Activated naive CD4-positive, alpha-beta T cell treated with anti-CD3 and anti-CD28 coated beads for 36 hours (primary cell): Measurements from ENCODE around the gene GALNT3. TPM values are rescaled to one million over a fixed set of nuclear protein-coding genes. Genes with fewer than 3 reads are reported as not detected.

Experiments used
- CTCF ChIA-PET: fragments of 350-600 bp; sonication (Branson Sonifier 250); formaldehyde crosslinking; loops from one replicate; lab custom pipeline; 2021; ENCODE audit warnings: antibody characterized with exemption; lab: Charles Lee
- DNase-seq: peaks from one replicate; pipeline ENCODE4 v3.0.0-alpha.2; 2020
- H3K27ac Mint-ChIP-seq: one replicate; pipeline ENCODE4 v1.8.0; 2021; ENCODE audit warnings: mild to moderate bottlenecking, mixed read lengths
- H3K27me3 Mint-ChIP-seq: one replicate; pipeline ENCODE4 v1.8.0; 2021; ENCODE audit warnings: low read depth, mixed read lengths
- H3K36me3 Mint-ChIP-seq: one replicate; pipeline ENCODE4 v1.8.0; 2021; ENCODE audit warnings: low read depth, mixed read lengths
- H3K4me1 Mint-ChIP-seq: one replicate; pipeline ENCODE4 v1.8.0; 2021; ENCODE audit warnings: low read depth, mixed read lengths
- H3K4me3 Mint-ChIP-seq: one replicate; pipeline ENCODE4 v1.8.0; 2021; ENCODE audit warnings: mild to moderate bottlenecking, moderate library complexity, mixed read lengths
- H3K9me3 Mint-ChIP-seq: one replicate; pipeline ENCODE4 v1.8.0; 2021; ENCODE audit warnings: mixed read lengths
- intact Hi-C: fragments of 100-400 bp; cut with micrococcal nuclease; formaldehyde crosslinking; loops from one replicate; pipeline ENCODE4 v1.15.1; 2023
- total RNA-seq, 2 experiments: library from RNA; stranded (reverse); gene quantifications; one replicate each; pipeline ENCODE4 v1.2.3, GENCODE V29; 2021

Gene GALNT3
- total RNA-seq, 2 experiments from 2014 or later, result 1.5 to 2.1 TPM

GRCh38 chr2:165793161-165793778 lies 777 bp downstream of the GALNT3 start:
- no peaks in the 10 kb centered on the region for H3K9me3 Mint-ChIP-seq
- DNase-seq, result peak; percentile 8
- peaks cover 29% of the 10 kb centered on the region for H3K27me3 Mint-ChIP-seq
- H3K4me1 Mint-ChIP-seq, result peaks cover 15% of the 10 kb centered on the region
- no peak overlapping the region for H3K27ac Mint-ChIP-seq
- H3K4me3 Mint-ChIP-seq, result peak overlapping the region; percentile 82
- CTCF ChIA-PET, result interaction anchor here (1.7 to 1.8 kb wide), 2 partner anchors 9 kb away, joined by 3 to 4 read pairs; no protein-coding TSS in a partner anchor
- H3K36me3 Mint-ChIP-seq, result no peaks in the 10 kb centered on the region
- intact Hi-C loops, result loop anchor here (5.0 to 10.0 kb wide), 3 partner anchors 351 to 798 kb away; no protein-coding TSS in a partner anchor

GRCh38 chr2:165792104-165792454 lies 2.0 kb downstream of the GALNT3 start:
- intact Hi-C loops, result loop anchor here (5.0 to 10.0 kb wide), 3 partner anchors 350 to 797 kb away; no protein-coding TSS in a partner anchor
- Mint-ChIP-seq H3K36me3 (no peaks in the 10 kb centered on the region), H3K27me3 (peaks cover 25% of the 10 kb centered on the region), H3K4me3 (no peak overlapping the region), H3K27ac (no peak overlapping the region), H3K4me1 (peaks cover 15% of the 10 kb centered on the region), H3K9me3 (no peaks in the 10 kb centered on the region)
- CTCF ChIA-PET, result interaction anchor here (1.8 kb wide), 1 partner anchor 8 kb away, joined by 3 read pairs; no protein-coding TSS in a partner anchor
- DNase-seq, result no peak

GRCh38 chr2:165791421-165792103 lies 2.5 kb downstream of the GALNT3 start:
- H3K27ac Mint-ChIP-seq, result no peak overlapping the region
- peaks cover 25% of the 10 kb centered on the region for H3K27me3 Mint-ChIP-seq
- no peaks in the 10 kb centered on the region for H3K9me3 Mint-ChIP-seq
- intact Hi-C loops, result loop anchor here (5.0 to 10.0 kb wide), 3 partner anchors 349 to 797 kb away; no protein-coding TSS in a partner anchor
- no peak for DNase-seq
- no peak overlapping the region for H3K4me3 Mint-ChIP-seq
- H3K36me3 Mint-ChIP-seq, result no peaks in the 10 kb centered on the region
- H3K4me1 Mint-ChIP-seq, result peaks cover 15% of the 10 kb centered on the region
- CTCF ChIA-PET, result interaction anchor here (0.7 to 1.8 kb wide), 2 partner anchors 7 to 84 kb away, joined by 3 read pairs; no protein-coding TSS in a partner anchor

- intact Hi-C loops, result loop anchor here (5.0 to 10.0 kb wide), 3 partner anchors 348 to 796 kb away; no protein-coding TSS in a partner anchor
- Mint-ChIP-seq H3K27ac (no peak overlapping the region), H3K27me3 (peaks cover 18% of the 10 kb centered on the region), H3K9me3 (no peaks in the 10 kb centered on the region), H3K4me3 (no peak overlapping the region), H3K4me1 (peaks cover 15% of the 10 kb centered on the region), H3K36me3 (no peaks in the 10 kb centered on the region)
- DNase-seq, result no peak
- CTCF ChIA-PET, result interaction anchor here (0.7 kb wide), 1 partner anchor 85 kb away, joined by 3 read pairs; no protein-coding TSS in a partner anchor
Observed at GRCh38 chr2:165790466-165790865, 3.6 kb downstream of the GALNT3 start.

GRCh38 chr2:165787334-165787733 lies 6.7 kb downstream of the GALNT3 start:
- Mint-ChIP-seq H3K36me3 (no peaks in the 10 kb centered on the region), H3K4me1 (no peaks in the 10 kb centered on the region), H3K27ac (no peak overlapping the region), H3K27me3 (peaks cover 7% of the 10 kb centered on the region), H3K9me3 (no peaks in the 10 kb centered on the region), H3K4me3 (no peak overlapping the region)
- intact Hi-C loops, result no loop called here
- CTCF ChIA-PET, result no interaction called here
- no peak for DNase-seq

DNA sequence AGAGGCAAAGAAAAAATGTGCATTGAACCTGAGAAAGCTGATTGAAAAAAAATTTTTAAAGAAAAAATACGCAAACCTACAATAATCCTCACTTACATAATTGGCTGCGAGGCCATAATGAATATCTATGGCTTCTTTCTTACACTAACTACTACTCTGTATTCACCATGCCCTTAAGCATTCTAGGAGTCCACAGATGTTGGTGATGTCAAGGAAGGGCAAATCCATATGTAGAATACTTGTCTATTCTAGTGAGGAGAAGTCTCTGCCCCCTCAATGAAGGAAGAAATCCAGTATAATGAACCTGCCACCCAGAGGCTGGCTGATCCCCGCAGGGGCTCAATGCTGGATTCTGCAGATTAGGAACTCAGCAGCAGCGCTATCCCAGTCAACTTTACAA lies 14.3 kb downstream of the GALNT3 start:
- Mint-ChIP-seq H3K4me3 (no peak overlapping the region), H3K4me1 (no peaks in the 10 kb centered on the region), H3K27me3 (peaks cover 4% of the 10 kb centered on the region), H3K9me3 (peaks cover 4% of the 10 kb centered on the region), H3K36me3 (peaks cover 3% of the 10 kb centered on the region), H3K27ac (no peak overlapping the region)
- intact Hi-C loops, result loop anchor here (1.0 kb wide), 1 partner anchor 378 kb away; no protein-coding TSS in a partner anchor
- CTCF ChIA-PET, result interaction anchor here (0.8 to 1.2 kb wide), 3 partner anchors 10 to 95 kb away, joined by 4 to 8 read pairs (median 4); no protein-coding TSS in a partner anchor
- no peak for DNase-seq

DNA sequence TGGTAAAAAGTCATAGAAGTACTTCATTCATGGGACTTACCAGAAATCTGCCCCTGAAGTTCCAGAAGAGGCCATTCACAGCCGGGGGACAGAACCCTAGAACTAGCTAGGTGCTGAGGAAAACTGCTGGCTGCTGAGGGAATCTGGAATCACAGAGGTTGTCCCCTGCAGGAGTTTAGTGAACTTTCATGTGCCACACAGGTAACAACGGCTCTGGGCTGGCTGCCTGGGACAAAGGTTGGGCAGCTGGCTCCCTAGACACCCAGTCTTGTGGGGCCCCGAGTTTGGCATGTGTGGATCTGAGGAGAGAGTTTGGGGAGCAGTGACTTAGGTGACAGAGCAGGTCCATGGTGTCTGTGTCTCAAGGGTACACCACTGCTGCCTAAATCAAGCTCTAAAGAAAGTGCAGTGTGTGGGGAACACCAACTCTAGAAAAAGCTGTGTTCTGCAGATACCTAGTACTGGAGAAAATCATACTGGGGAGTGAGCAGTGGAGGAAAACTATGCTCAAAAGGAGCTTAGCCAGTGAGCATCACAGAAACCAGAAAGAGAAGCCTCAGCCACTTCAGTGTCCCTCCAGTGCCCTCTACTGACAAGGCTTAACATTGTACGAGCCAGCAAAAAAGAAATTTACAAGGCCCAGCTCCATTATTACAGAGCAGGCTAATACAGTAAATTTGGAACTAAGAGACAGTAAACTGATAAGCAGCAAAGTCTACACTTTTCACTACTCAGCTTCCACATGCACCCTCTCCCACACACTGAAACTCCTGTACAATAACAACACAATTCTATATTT lies 15.2 kb downstream of the GALNT3 start:
- intact Hi-C loops, result loop anchor here (1.0 kb wide), 1 partner anchor 378 kb away; no protein-coding TSS in a partner anchor
- CTCF ChIA-PET, result interaction anchor here (0.6 to 1.2 kb wide), 4 partner anchors 9 to 96 kb away, joined by 3 to 8 read pairs (median 4); no protein-coding TSS in a partner anchor
- H3K27me3 Mint-ChIP-seq, result peaks cover 4% of the 10 kb centered on the region
- no peak overlapping the region for H3K27ac Mint-ChIP-seq
- H3K4me3 Mint-ChIP-seq, result no peak overlapping the region
- H3K36me3 Mint-ChIP-seq, result peaks cover 3% of the 10 kb centered on the region
- peaks cover 4% of the 10 kb centered on the region for H3K9me3 Mint-ChIP-seq
- DNase-seq, result peak; percentile 9
- H3K4me1 Mint-ChIP-seq, result no peaks in the 10 kb centered on the region

- Mint-ChIP-seq H3K27ac (no peak overlapping the region), H3K4me1 (no peaks in the 10 kb centered on the region), H3K9me3 (peaks cover 4% of the 10 kb centered on the region), H3K4me3 (no peak overlapping the region), H3K27me3 (peaks cover 4% of the 10 kb centered on the region), H3K36me3 (peaks cover 3% of the 10 kb centered on the region)
- intact Hi-C loops, result no loop called here
- no peak for DNase-seq
- CTCF ChIA-PET, result interaction anchor here (0.6 kb wide), 1 partner anchor 31 kb away, joined by 3 read pairs; no protein-coding TSS in a partner anchor
Observed at GRCh38 chr2:165778187-165778556, 15.9 kb downstream of the GALNT3 start.

- H3K27me3 Mint-ChIP-seq, result peaks cover 4% of the 10 kb centered on the region
- no peak overlapping the region for H3K4me3 Mint-ChIP-seq
- no peak overlapping the region for H3K27ac Mint-ChIP-seq
- no peaks in the 10 kb centered on the region for H3K4me1 Mint-ChIP-seq
- peaks cover 4% of the 10 kb centered on the region for H3K9me3 Mint-ChIP-seq
- peaks cover 3% of the 10 kb centered on the region for H3K36me3 Mint-ChIP-seq
- no peak for DNase-seq
- CTCF ChIA-PET, result no interaction called here
- intact Hi-C loops, result no loop called here
Observed at GRCh38 chr2:165777522-165778186, 16.4 kb downstream of the GALNT3 start.

DNA sequence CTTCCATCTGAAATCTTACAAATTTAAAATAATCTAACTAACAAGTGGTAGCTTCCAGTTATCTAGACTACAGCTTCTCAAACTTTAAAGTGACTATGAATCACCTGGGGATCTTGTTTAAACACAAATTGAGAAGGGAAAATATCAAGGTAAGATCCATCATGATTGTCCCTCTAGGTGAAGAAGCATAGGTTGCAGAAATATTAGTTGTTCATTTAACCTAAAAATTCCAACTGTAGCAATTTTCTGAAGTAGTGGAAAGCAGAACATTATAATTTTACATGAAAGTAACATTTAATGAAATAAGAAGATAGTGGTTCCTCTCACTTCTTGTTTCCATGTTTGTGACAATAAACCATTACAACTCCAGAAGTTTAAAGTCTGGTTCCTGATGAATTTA lies 17.3 kb downstream of the GALNT3 start:
- CTCF ChIA-PET, result no interaction called here

GRCh38 chr2:165776013-165776412 lies 18.0 kb downstream of the GALNT3 start:
- Mint-ChIP-seq H3K27me3 (peaks cover 4% of the 10 kb centered on the region), H3K4me3 (no peak overlapping the region), H3K27ac (no peak overlapping the region), H3K4me1 (no peaks in the 10 kb centered on the region), H3K36me3 (peaks cover 3% of the 10 kb centered on the region), H3K9me3 (peaks cover 4% of the 10 kb centered on the region)
- intact Hi-C loops, result no loop called here
- no peak for DNase-seq
- CTCF ChIA-PET, result interaction anchor here (1.2 kb wide), 1 partner anchor 18 kb away, joined by 3 read pairs; the partner anchor contains the start of gene GALNT3

More for the DNA sequence above, 17.3 kb downstream of the GALNT3 start:
- Mint-ChIP-seq H3K9me3 (peaks cover 4% of the 10 kb centered on the region), H3K36me3 (peaks cover 3% of the 10 kb centered on the region), H3K4me3 (no peak overlapping the region), H3K27me3 (peaks cover 4% of the 10 kb centered on the region), H3K27ac (no peak overlapping the region), H3K4me1 (no peaks in the 10 kb centered on the region)
- intact Hi-C loops, result no loop called here
- DNase-seq, result no peak
